ES-I3 (cell line): ENCODE data around the gene ZFHX3.
"Not testable (repeated sequence)": the region's sequence is repeated elsewhere in the genome, so short reads cannot be mapped to it uniquely, and the experiment has no call there.

Source experiments
- H3K36me3 ChIP-seq: 2 replicates; pipeline ENCODE4 v1.6.1; 2013; ENCODE audit warnings: mild to moderate bottlenecking, low read length, control low read depth, moderate library complexity; ENCODE audit not compliant: insufficient read depth
- H3K4me1 ChIP-seq: 2 replicates; pipeline ENCODE4 v1.6.1; 2013; ENCODE audit warnings: mild to moderate bottlenecking, control low read depth, low read length; ENCODE audit not compliant: insufficient read depth
- H3K9ac ChIP-seq: 2 replicates; pipeline ENCODE4 v1.6.1; 2013; ENCODE audit warnings: low read depth, mild to moderate bottlenecking, low read length, moderate library complexity
- H3K9me3 ChIP-seq: 2 replicates; pipeline ENCODE4 v1.6.1; 2013; ENCODE audit warnings: mild to moderate bottlenecking, low read length, moderate library complexity; ENCODE audit not compliant: control insufficient read depth, insufficient read depth

Gene ZFHX3

DNA sequence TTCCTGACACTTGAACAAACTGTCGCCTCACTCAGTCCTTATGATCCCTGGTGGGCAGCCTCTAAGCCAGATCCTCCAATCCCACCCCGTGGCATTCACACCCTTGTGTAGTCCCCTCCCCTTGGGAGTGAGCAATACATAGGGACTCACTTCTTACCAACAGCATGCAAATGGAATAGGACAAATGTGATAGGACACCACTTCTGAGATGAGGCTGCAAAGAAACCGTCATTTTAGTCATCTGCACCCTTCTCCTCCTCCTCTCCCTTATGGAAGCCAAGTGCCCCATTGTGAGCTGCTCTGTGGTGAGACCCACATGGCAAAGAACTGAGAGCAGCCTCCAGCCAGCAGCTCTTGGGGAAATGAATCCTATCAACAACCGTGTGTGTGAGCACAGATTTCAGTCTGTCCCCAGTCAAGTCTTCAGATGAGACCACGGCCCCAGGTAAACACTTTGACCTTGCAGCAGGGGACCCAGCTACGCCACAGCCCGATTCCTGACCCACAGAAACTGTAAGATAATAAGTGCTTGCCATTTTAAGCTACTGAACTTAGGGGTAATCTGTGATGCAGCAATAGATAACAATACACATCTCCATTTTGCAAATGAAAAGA lies 46.9 kb downstream of the ZFHX3 start:
- Histone ChIP-seq H3K4me1 (no peaks in the 10 kb centered on the region), H3K9me3 (peaks cover 11% of the 10 kb centered on the region), H3K36me3 (no peaks in the 10 kb centered on the region; the same call in 1 of the 2 replicates), H3K9ac (no peak overlapping the region)

- Histone ChIP-seq H3K36me3 (no peaks in the 10 kb centered on the region; the same call in 1 of the 2 replicates), H3K9me3 (peaks cover 11% of the 10 kb centered on the region)
These were observed 47.7 kb downstream of the ZFHX3 start for GRCh38 chr16:73000020-73000906.

GRCh38 chr16:72999541-73000019 lies 48.3 kb downstream of the ZFHX3 start:
- no peaks in the 10 kb centered on the region; the same call in 1 of the 2 replicates for H3K36me3 ChIP-seq
- H3K9ac ChIP-seq = no peak overlapping the region
- peaks cover 11% of the 10 kb centered on the region for H3K9me3 ChIP-seq
- H3K4me1 ChIP-seq = 0 out of 2 replicates have a peak, but pooled peaks cover 5% of the 10 kb centered on the region

More at GRCh38 chr16:73000020-73000906, 47.7 kb downstream of the ZFHX3 start:
- 0 out of 2 replicates have a peak, but pooled peaks cover 4% of the 10 kb centered on the region for H3K4me1 ChIP-seq
- no peak overlapping the region for H3K9ac ChIP-seq

- Histone ChIP-seq H3K36me3 (no peaks in the 10 kb centered on the region; the same call in 1 of the 2 replicates), H3K9me3 (peaks cover 11% of the 10 kb centered on the region), H3K9ac (no peak overlapping the region), H3K4me1 (peaks cover 9% of the 10 kb centered on the region; the same call in 1 of the 2 replicates)
These were observed 50.8 kb downstream of the ZFHX3 start for GRCh38 chr16:72997141-72997542.

GRCh38 chr16:72996291-72997062 lies 51.5 kb downstream of the ZFHX3 start:
- Histone ChIP-seq H3K36me3 (no peaks in the 10 kb centered on the region; the same call in 1 of the 2 replicates), H3K4me1 (peaks cover 15% of the 10 kb centered on the region; the same call in 1 of the 2 replicates), H3K9ac (no peak overlapping the region), H3K9me3 (peaks cover 7% of the 10 kb centered on the region)

DNA sequence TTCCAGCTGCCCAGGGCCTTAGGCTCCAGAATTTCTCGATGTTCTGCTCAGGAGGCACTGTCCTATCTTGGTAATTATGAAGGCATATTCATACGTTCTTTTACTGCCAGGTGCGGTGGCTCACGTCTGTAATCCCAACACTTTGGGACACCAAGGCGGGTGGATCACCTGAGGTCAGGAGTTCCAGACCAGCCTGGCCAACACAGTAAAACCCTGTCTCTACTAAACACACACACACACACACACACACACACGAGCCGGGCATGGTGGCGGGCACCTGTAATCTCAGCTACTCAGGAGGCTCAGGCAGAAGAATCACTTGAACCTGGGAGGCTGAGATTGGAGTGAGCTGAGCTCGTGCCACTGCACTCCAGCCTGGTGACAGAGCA lies 52.1 kb downstream of the ZFHX3 start:
- not testable (repeated sequence) for H3K9ac ChIP-seq, H3K36me3 ChIP-seq, H3K9me3 ChIP-seq
- H3K4me1 ChIP-seq = peaks cover 18% of the 10 kb centered on the region; the same call in 1 of the 2 replicates

- no peaks in the 10 kb centered on the region for H3K9me3 ChIP-seq
- H3K4me1 ChIP-seq = peaks cover 18% of the 10 kb centered on the region; the same call in 1 of the 2 replicates
- no peaks in the 10 kb centered on the region for H3K36me3 ChIP-seq
- H3K9ac ChIP-seq = no peak overlapping the region
These were observed 52.6 kb downstream of the ZFHX3 start for GRCh38 chr16:72995151-72995881.

- Histone ChIP-seq H3K9ac (no peak overlapping the region), H3K9me3 (no peaks in the 10 kb centered on the region), H3K4me1 (peaks cover 23% of the 10 kb centered on the region)
These were observed 55.8 kb downstream of the ZFHX3 start for GRCh38 chr16:72992142-72992601.

DNA sequence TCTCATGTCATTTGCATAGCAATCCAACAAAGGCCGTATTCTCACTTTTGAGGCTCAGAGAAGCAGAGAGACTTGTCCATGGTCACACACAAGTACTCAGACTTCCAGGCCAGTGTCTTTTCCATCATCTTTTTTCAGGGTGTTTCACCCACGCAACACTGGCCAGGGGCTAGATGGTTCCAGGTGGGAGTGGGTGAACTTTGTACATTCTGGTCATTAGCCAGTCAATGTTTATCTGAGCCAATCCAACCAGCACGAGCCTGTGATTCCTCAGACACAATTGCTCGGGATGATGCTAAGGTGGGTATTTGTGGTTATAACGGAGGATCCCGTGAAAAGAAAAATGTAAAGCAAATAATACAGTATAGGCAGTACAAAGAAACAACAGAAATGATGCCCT lies 56.3 kb downstream of the ZFHX3 start:
- Histone ChIP-seq H3K4me1 (peaks cover 23% of the 10 kb centered on the region), H3K36me3 (no peaks in the 10 kb centered on the region), H3K9ac (no peak overlapping the region), H3K9me3 (no peaks in the 10 kb centered on the region)

More at GRCh38 chr16:72992142-72992601, 55.8 kb downstream of the ZFHX3 start:
- H3K36me3 ChIP-seq = no peaks in the 10 kb centered on the region

GRCh38 chr16:72991211-72991610 lies 56.7 kb downstream of the ZFHX3 start:
- H3K9me3 ChIP-seq = no peaks in the 10 kb centered on the region
- no peak overlapping the region for H3K9ac ChIP-seq
- peaks cover 23% of the 10 kb centered on the region for H3K4me1 ChIP-seq
- H3K36me3 ChIP-seq = no peaks in the 10 kb centered on the region

GRCh38 chr16:72990571-72990970 lies 57.4 kb downstream of the ZFHX3 start:
- Histone ChIP-seq H3K9ac (no peak overlapping the region), H3K9me3 (no peaks in the 10 kb centered on the region), H3K36me3 (no peaks in the 10 kb centered on the region), H3K4me1 (peaks cover 22% of the 10 kb centered on the region)

DNA sequence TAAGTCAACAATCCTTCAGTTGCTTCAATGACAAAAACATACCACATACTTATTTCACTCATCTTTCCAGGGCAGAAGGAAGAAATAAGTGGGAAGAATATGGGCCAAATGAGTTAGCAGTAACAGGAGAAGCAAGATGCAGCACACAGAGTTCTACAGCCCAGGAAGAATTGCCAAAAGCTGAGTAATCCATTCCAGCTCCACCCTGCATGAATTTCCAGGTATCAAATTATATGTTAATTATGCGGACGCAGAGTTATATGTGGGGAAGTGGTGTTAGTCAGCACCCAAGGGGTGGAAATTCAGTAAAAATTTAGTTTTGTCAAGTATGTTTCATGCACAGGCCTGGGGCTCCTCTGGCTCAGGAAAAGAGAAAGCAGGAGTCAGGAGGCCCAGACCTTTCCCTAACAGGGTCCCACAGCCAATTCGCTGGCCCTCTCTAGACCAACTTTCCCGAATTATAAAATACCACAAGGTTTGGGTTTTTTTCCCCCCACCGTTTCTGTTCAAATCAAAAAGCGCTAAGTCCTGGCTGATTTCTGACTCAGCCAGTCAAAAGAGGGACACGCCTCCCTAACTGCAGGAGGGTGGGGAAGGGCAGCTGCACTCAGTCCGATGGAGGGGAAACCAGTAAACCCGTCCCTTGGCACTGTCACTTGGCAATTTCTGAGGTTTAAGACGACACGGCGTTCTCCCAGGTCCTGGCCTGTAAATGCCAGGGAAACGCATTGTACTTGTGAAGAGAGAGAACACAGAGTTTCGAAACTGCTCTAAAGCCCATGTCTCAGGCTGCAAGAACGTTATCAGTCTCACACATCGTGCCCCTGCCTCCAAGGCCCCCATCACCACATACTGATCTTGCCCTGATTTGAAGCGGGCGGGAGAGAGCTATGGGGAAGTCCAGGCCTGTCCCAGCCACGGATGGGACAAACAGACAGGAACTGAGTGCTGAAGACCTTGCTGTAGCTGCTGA lies 58.1 kb downstream of the ZFHX3 start:
- H3K9me3 ChIP-seq = no peaks in the 10 kb centered on the region
- H3K36me3 ChIP-seq = no peaks in the 10 kb centered on the region
- H3K4me1 ChIP-seq = peaks cover 18% of the 10 kb centered on the region
- H3K9ac ChIP-seq = no peak overlapping the region

DNA sequence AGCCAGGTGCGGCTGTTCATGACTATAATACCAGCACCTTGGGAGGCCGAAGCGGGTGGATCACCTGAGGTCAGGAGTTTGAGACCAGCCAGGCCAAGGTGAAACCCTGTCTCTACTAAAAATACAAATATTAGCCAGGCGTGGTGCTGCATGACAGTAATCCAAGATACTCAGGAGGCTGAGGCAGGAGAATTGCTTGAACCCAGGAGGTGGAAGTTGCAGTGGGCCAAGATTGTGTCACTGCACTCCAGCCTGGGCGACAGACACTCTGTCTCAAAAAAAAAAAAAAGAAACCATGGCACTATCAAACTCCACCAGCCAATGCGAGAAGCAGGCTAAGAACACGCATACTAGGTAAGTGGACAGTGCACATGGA lies 58.7 kb downstream of the ZFHX3 start:
- H3K4me1 ChIP-seq = peaks cover 18% of the 10 kb centered on the region
- H3K9me3 ChIP-seq, H3K9ac ChIP-seq, H3K36me3 ChIP-seq: not testable (repeated sequence)
